GM12801 (cell line): ENCODE data around the gene TRIP12.

Experiments used
- TF ChIP-seq, protein P1 (sequence below): IDR thresholded peaks from one replicate; pipeline ENCODE4 v1.5.1; 2011; ENCODE audit warnings: control low read depth; ENCODE audit not compliant: insufficient read length; ENCODE audit errors: extremely low read depth

TRIP12 gene

DNA sequence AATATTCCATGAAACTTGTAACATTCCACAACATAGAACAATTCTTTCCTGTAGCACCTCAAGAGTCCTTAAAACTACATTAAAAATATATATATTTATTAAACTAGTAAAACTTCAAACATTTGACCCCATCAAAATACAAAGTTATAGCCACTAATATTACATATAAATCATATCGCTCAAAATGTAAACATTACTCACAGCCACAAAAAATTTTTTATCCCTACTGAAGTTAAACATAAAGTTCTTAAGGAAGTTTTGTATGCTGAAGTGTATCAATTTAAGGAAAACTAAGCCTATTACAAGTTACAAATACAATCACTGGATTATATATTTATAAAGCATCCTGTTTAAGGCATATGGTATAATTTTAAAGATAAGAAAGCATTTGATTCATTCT lies 127.2 kb downstream of the TRIP12 start:
- TF ChIP-seq, protein P1, sequence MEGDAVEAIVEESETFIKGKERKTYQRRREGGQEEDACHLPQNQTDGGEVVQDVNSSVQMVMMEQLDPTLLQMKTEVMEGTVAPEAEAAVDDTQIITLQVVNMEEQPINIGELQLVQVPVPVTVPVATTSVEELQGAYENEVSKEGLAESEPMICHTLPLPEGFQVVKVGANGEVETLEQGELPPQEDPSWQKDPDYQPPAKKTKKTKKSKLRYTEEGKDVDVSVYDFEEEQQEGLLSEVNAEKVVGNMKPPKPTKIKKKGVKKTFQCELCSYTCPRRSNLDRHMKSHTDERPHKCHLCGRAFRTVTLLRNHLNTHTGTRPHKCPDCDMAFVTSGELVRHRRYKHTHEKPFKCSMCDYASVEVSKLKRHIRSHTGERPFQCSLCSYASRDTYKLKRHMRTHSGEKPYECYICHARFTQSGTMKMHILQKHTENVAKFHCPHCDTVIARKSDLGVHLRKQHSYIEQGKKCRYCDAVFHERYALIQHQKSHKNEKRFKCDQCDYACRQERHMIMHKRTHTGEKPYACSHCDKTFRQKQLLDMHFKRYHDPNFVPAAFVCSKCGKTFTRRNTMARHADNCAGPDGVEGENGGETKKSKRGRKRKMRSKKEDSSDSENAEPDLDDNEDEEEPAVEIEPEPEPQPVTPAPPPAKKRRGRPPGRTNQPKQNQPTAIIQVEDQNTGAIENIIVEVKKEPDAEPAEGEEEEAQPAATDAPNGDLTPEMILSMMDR, result no peak

DNA sequence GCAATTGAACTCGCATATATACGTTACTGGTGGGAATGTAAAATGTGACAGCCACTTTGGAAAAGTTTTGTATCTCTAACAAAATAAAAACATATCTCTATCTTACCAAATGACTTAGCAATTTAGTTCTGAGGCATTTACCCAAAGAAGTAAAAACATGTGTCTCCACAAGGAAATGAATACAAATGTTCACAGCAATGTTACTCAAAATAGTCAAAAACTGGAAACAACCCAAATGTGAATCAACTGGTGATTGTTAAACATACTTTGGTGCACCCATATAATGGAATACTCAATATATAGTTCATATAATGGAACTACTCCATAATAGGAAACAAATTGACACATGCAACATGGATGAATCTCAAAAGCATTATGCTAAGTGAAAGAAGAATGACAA lies 137.0 kb downstream of the TRIP12 start:
- TF ChIP-seq, protein P1, result no peak

DNA sequence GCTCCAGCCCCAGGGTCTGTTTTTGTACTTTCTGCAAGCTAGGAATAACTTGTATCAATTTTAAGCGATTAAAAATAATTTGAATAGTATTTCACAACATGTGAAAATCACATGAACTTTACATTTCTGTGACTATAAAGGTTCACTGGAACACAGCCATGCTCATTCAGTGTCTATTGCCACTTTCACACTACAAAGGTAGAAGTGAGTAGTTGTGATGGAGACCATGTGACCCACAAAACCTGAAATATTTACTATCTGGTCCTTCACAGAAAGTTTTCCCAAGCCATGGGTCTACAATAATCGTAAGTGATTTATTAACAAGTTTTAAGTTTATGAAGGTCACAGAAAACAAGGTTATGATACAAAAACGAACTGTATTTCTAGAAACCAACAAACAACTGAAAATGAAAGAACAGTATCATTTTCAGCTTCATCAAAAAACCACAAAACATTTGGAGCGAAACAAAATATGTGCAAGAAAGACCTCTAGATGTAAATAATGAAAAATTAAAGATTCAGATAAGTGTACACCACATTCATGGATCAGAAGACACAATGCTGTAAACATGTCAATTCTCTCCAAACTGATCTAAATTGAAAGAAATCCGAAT lies 138.6 kb downstream of the TRIP12 start:
- TF ChIP-seq, protein P1, result no peak

DNA sequence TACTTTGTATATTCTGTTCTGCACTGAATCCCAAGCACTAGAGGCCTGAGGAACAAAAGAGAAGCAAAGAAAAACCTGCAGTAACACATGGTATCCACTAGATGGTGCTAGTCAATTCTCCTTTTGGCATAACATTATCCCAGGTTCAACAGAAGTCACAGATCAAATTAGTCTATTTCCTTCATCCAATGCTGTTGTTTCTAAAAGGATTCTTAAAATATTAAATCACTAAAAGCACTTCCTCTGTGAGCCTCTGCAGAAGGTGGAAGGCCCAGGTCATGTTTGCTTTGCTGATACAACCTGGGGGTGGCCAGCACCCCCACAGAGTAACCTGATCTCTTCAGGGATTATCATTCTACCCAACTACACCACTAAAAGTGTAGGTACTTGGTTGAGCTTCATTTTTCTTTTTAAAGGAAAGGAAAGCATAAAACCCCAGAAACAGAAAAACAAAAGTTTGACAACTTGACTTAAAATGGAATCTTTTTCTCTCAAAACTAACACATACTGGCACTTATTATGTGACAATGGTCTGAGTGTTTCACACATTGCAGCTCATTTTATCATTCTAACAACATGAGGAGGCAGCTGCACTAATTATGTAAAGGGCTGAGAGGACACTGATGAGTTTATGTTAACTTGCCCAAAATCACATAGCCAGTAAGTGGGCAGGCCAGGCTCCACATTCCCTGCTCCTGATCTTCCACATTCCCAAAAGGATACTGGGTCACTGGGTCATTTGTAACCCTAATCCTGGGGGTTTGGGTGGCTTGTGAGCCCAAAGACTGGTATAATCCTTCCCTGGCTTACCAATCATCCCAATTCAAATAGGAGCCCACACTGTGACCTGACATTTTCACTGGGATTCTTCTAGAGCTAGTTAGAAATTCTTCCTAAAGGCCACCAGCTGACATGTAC lies 140.7 kb downstream of the TRIP12 start:
- TF ChIP-seq, protein P1, result no peak

DNA sequence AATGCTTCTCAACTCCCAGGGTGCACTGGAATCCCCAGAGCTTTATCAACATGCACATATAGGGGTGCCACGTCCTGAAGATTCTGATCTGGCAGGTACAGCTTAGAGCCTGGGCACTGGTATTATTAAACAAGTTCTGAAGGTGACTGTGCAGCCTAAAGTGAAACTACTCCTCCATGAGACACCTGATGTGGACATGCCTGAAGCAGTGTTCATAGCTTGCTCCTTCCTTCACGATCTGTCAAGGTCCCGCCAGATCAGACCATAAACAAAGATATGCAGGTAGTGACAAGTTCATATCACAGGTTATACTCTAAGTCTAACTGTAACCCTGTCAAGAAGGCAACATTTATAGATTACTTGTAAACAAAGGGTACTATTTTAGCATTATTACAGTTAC lies 142.2 kb downstream of the TRIP12 start:
- TF ChIP-seq, protein P1, result no peak

DNA sequence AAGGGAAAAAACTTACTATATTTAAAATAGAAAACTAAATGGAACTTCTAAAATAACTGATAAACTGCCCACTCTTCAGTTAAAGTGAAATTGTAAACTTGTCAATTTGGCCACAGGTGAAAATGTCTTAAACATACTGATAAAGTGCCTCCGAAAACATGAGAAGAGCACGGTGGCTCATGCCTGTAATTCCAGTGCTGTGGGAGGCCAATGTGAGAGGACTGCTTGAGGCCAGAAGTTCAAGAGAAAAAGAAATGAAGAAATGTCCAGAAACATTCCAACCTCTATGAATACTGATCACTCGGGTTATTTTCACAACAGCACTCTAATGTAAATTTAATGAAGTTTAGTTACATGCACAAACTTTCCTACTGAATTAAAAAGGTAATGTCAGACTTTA lies 144.1 kb downstream of the TRIP12 start:
- TF ChIP-seq, protein P1, result no peak

DNA sequence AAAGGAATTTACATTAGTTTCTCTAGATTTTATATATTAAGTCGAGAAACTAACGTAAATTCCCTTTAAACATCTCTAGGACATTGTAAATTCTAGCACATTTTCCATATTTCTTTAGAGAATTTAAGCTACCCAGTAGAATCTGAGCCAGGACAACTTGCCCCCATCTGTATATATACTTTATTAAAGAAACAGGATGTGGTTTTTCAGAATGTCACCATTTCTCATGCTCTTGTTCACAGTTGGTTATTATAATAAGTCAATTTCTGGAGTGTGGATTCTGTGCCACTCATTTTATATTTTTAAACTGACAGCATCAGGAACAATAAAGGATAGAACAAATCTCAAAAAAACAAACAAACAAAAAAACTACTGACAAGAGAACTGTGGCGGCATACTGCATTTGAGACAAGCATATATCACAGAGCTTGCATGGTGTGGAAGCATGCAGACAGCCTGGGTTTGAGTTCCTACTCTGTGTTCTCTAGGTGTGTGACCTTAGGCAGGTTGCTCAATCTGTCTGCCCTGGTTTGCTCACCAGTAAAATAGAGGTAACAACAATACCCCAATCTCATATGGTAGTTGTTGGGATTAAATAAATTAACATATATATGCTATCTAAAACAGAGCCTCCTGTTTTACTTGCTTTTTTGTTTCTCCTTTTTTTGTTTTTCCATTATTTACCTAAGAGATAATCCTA lies 146.0 kb downstream of the TRIP12 start:
- TF ChIP-seq, protein P1, result no peak
